HepG2 (cell line): Measurements from ENCODE around the gene ATP5F1E. TPM values are rescaled to one million over a fixed set of nuclear protein-coding genes. Genes with fewer than 3 reads are reported as not detected.

Source experiments
- ATAC-seq: fragments of 200-7000 bp; cut with Tn5 transposase; 3 replicates; pipeline ENCODE4 v1.9.1; 2020; ENCODE audit warnings: mild to moderate bottlenecking, moderate library complexity
- BruUV-seq: library from RNA; stranded (reverse); fragments of 400-500 nt; replicated peaks from 2 replicates; lab custom pipeline; 2021; lab: Mats Ljungman, UMichigan
- CTCF ChIA-PET: fragments of 300-600 bp; formaldehyde crosslinking; extraction: SDS; loops from one replicate; lab custom pipeline; 2021; ENCODE audit warnings: low total read pairs, inconsistent platforms, low intra/inter-chr PET ratio; lab: Yijun Ruan, JAX
- POLR2A ChIA-PET: fragments of 350-600 bp; sonication (Branson Sonifier 250); formaldehyde crosslinking; loops from one replicate; lab custom pipeline; 2020; ENCODE audit warnings: antibody characterized with exemption, inconsistent platforms; lab: Yijun Ruan, JAX
- DNase-seq: peaks from one replicate; pipeline ENCODE4 v3.0.0-alpha.2; 2015; ENCODE audit warnings: low spot score
- FAIRE-seq: peaks from 3 replicates; lab custom pipeline; 2011; peaks lifted over from hg19 to GRCh38; lab: Jason Lieb, UNC
- H2AFZ ChIP-seq: one replicate; pipeline ENCODE4 v1.6.1; 2011; ENCODE audit warnings: low read length, inconsistent platforms
- H3K27ac ChIP-seq: fragments of 300-600 bp; 3 replicates; pipeline ENCODE4 v1.8.0; 2011; ENCODE audit warnings: mixed run types, mild to moderate bottlenecking, mixed read lengths, low read length, inconsistent platforms; ENCODE audit not compliant: insufficient read depth; ENCODE audit errors: extremely low read length
- H3K27me3 ChIP-seq, 2 experiments: fragments of 200-600 bp in 1 of 2; 2 replicates in 1 of 2; 3 replicates in 1 of 2; pipeline versions ENCODE4 v1.6.0 to v1.8.0; 2011; ENCODE audit warnings: low read length in 2 of 2, mild to moderate bottlenecking in 2 of 2, moderate library complexity in 2 of 2, inconsistent platforms in 1 of 2; ENCODE audit not compliant: insufficient read depth in 2 of 2, control insufficient read depth in 1 of 2
- H3K36me3 ChIP-seq, 2 experiments: fragments of 200-600 bp in 1 of 2; replicated peaks in 1 of 2; 2 replicates in 1 of 2; 3 replicates in 1 of 2; pipeline versions ENCODE4 v1.5.1 to v1.8.0; 2011; ENCODE audit warnings: low read length in 2 of 2, inconsistent platforms in 1 of 2; ENCODE audit not compliant: insufficient read depth in 2 of 2, control insufficient read depth in 1 of 2
- H3K4me1 ChIP-seq: 2 replicates; pipeline ENCODE4 v1.5.1; 2012; ENCODE audit warnings: low read length, inconsistent platforms; ENCODE audit not compliant: insufficient read depth
- H3K4me2 ChIP-seq: 2 replicates; pipeline ENCODE4 v1.6.0; 2011; ENCODE audit warnings: low read depth, low read length, inconsistent platforms
- H3K4me3 ChIP-seq, 3 experiments: fragments of 200-600 bp in 1 of 3; sonication (generic), shearing (Covaris generic) in 1 of 3; replicated peaks in 1 of 3; 2 replicates each; pipeline ENCODE4 v1.5.1; 2011 to 2016; ENCODE audit warnings: low read length in 3 of 3, inconsistent platforms in 2 of 3, low read depth in 2 of 3, mild to moderate bottlenecking in 2 of 3, control low read depth in 1 of 3, mixed read lengths in 1 of 3; ENCODE audit not compliant: insufficient read depth in 1 of 3
- H3K79me2 ChIP-seq: one replicate; pipeline ENCODE4 v1.6.1; 2011; ENCODE audit warnings: low read length, inconsistent platforms; ENCODE audit not compliant: insufficient read depth
- H3K9ac ChIP-seq: 2 replicates; pipeline ENCODE4 v1.6.0; 2011; ENCODE audit warnings: mild to moderate bottlenecking, low read depth, low read length, inconsistent platforms; ENCODE audit not compliant: insufficient read depth
- H3K9me3 ChIP-seq: 2 replicates; pipeline ENCODE4 v1.5.1; 2012; ENCODE audit warnings: mild to moderate bottlenecking, low read length
- H4K20me1 ChIP-seq: 2 replicates; pipeline ENCODE4 v1.6.0; 2011; ENCODE audit warnings: inconsistent platforms, mild to moderate bottlenecking, low read length, moderate library complexity; ENCODE audit not compliant: insufficient read depth
- CENPX ChIP-seq: sonication (generic); formaldehyde crosslinking; IDR thresholded peaks from 2 replicates; pipeline ENCODE4 v1.9.0; 2021; ENCODE audit warnings: mild to moderate bottlenecking, missing genetic modification reagents, moderate library complexity
- EHMT2 ChIP-seq: fragments of 200-600 bp; sonication (generic); IDR thresholded peaks from 2 replicates; pipeline ENCODE4 v1.7.0; 2017; ENCODE audit warnings: antibody characterized with exemption, low read depth, low read length, borderline replicate concordance
- ETV5 ChIP-seq: IDR thresholded peaks from 2 replicates; pipeline ENCODE4 v1.6.1; 2018; ENCODE audit warnings: missing biosample characterization, missing genetic modification reagents, inconsistent platforms, borderline replicate concordance
- FOSL2 ChIP-seq: sonication (generic); formaldehyde crosslinking; IDR thresholded peaks from 2 replicates; pipeline ENCODE4 v1.4.0; 2020; ENCODE audit warnings: missing genetic modification reagents
- GLI4 ChIP-seq: sonication (generic); formaldehyde crosslinking; IDR thresholded peaks from 2 replicates; pipeline ENCODE4 v1.5.1; 2020; ENCODE audit warnings: missing genetic modification reagents, mild to moderate bottlenecking, moderate library complexity, borderline replicate concordance
- IRF2 ChIP-seq: IDR thresholded peaks from 2 replicates; pipeline ENCODE4 v1.6.1; 2018; ENCODE audit warnings: missing genetic modification reagents, missing compliant biosample characterization
- LCORL ChIP-seq, 2 experiments: fragments of 450-650 bp in 1 of 2; sonication (generic) in 1 of 2; formaldehyde crosslinking in 1 of 2; IDR thresholded peaks; 2 replicates each; pipeline versions ENCODE4 v1.5.0 to v1.6.1; 2017 to 2020; ENCODE audit warnings: antibody characterized with exemption in 1 of 2, missing genetic modification reagents in 1 of 2
- MAFF ChIP-seq: IDR thresholded peaks from 2 replicates; pipeline ENCODE4 v1.6.1; 2011; ENCODE audit warnings: low read depth, low read length, improper control_type of control experiment
- NFATC3 ChIP-seq: sonication (generic); formaldehyde crosslinking; IDR thresholded peaks from 2 replicates; pipeline ENCODE4 v1.5.1; 2020; ENCODE audit warnings: mild to moderate bottlenecking, missing genetic modification reagents
- SAP130 ChIP-seq: IDR thresholded peaks from 2 replicates; pipeline ENCODE4 v1.6.1; 2016; ENCODE audit warnings: low read depth
- SIN3A ChIP-seq: IDR thresholded peaks from 2 replicates; pipeline ENCODE4 v1.6.1; 2011; ENCODE audit warnings: low read depth, mild to moderate bottlenecking, control low read depth, low read length, borderline replicate concordance
- SOX13 ChIP-seq, 3 experiments: fragments of 450-650 bp in 1 of 3; sonication (generic) in 1 of 3; formaldehyde crosslinking in 1 of 3; IDR thresholded peaks in 2 of 3; conservative IDR thresholded peaks in 1 of 3; 2 replicates each; pipeline versions ENCODE4 v1.5.0 to v1.6.1; 2016 to 2020; ENCODE audit warnings: antibody characterized with exemption in 1 of 3, mild to moderate bottlenecking in 1 of 3, missing compliant biosample characterization in 1 of 3, missing genetic modification reagents in 1 of 3, moderate library complexity in 1 of 3
- SRSF4 ChIP-seq: fragments of 200-400 bp; formaldehyde crosslinking; IDR thresholded peaks from one replicate; pipeline ENCODE4 v1.6.1; 2018; ENCODE audit warnings: mild to moderate bottlenecking, low read depth, low read length, moderate library complexity; ENCODE audit not compliant: poor library complexity, severe bottlenecking
- THAP11 ChIP-seq: IDR thresholded peaks from 2 replicates; pipeline ENCODE4 v1.6.1; 2016; ENCODE audit warnings: missing biosample characterization, missing genetic modification reagents
- ZC3H4 ChIP-seq: sonication (generic); formaldehyde crosslinking; IDR thresholded peaks from 2 replicates; pipeline ENCODE4 v1.4.0; 2020; ENCODE audit warnings: missing genetic modification reagents, borderline replicate concordance
- ZNF180 ChIP-seq: sonication (generic); formaldehyde crosslinking; IDR thresholded peaks from 2 replicates; pipeline ENCODE4 v1.4.0; 2020; ENCODE audit warnings: low read depth, missing genetic modification reagents, borderline replicate concordance
- ZNF354B ChIP-seq: sonication (generic); formaldehyde crosslinking; IDR thresholded peaks from 2 replicates; pipeline ENCODE4 v1.8.0; 2022; ENCODE audit warnings: mild to moderate bottlenecking, missing genetic modification reagents
- ZNF781 ChIP-seq: sonication (generic); formaldehyde crosslinking; IDR thresholded peaks from 2 replicates; pipeline ENCODE4 v1.5.1; 2020; ENCODE audit warnings: borderline replicate concordance, mild to moderate bottlenecking, missing genetic modification reagents; ENCODE audit errors: not compliant biosample characterization
- WGBS: methylation state at CpG from one replicate; pipeline ENCODE4 v1.1.6; 2017; ENCODE audit warnings: low lambda C conversion rate; 5-methylcytosine and 5-hydroxymethylcytosine counted together
- in situ Hi-C: cut with HindIII; loops from 2 replicates; pipeline ENCODE4 v1.10.0; 2017; ENCODE audit warnings: low pct_unique_long_range_greater_than_20kb; ENCODE audit not compliant: extremely low pct_ligation_motif_present
- intact Hi-C: fragments of 100-400 bp; cut with micrococcal nuclease; formaldehyde crosslinking; loops from one replicate; pipeline ENCODE4 v1.10.0; 2022; ENCODE audit not compliant: unreplicated experiment
- polyA plus RNA-seq, 8 experiments: library from polyadenylated mRNA; depleted of rRNA in 3 of 8; stranded (reverse) in 7 of 8; unstranded in 1 of 8; fragments of >200 nt; fragmentation: Illumina TruSeq in 4 of 8; extraction: Trizol in 4 of 8; gene quantifications; 2 replicates each; pipeline versions ENCODE4 v1.2.1 to v1.2.3, GENCODE V29; 2011 to 2016; ENCODE audit warnings: low read depth in 4 of 8, missing spikeins in 1 of 8, mixed read lengths in 1 of 8; ENCODE audit not compliant: insufficient read depth in 1 of 8
- total RNA-seq, 5 experiments: library from RNA; depleted of rRNA; stranded (reverse); fragments of >200 nt; fragmentation: Illumina TruSeq; extraction: Trizol; gene quantifications; 2 replicates each; pipeline ENCODE4 v1.2.3, GENCODE V29; 2016; ENCODE audit warnings: low read depth in 1 of 5
- TF ChIP-seq, protein P1 (sequence below): IDR thresholded peaks from 2 replicates; pipeline ENCODE4 v1.4.0; 2020; ENCODE audit warnings: mild to moderate bottlenecking, missing genetic modification reagents

The ATP5F1E gene
- total and polyA plus RNA-seq, 2 of the 13 experiments (the other 11 are each of a cell fraction or from before 2014, with no cell fraction given), result 121 to 134 TPM

GRCh38 chr20:59030911-59031563 is 1.1 kb downstream of the ATP5F1E start (continued):
- 0 out of 2 replicates have a peak, but pooled peaks have one; percentile 43 for TF ChIP-seq EHMT2
- peak; percentile 84; the same call in 1 of the 2 replicates for TF ChIP-seq NFATC3 (CRISPR knock-in tag)
- TF ChIP-seq CENPX (CRISPR knock-in tag), result no peak
- no peak for TF ChIP-seq SRSF4
- TF ChIP-seq ETV5 (CRISPR knock-in tag), result 0 out of 2 replicates have a peak, but pooled peaks have one; percentile 10
- TF ChIP-seq IRF2 (CRISPR knock-in tag), result no peak
- peak; percentile 14; the same call in 1 of the 2 replicates for TF ChIP-seq GLI4 (CRISPR knock-in tag)
- no peak for TF ChIP-seq ZNF180 (CRISPR knock-in tag)
- peak; percentile 57 for TF ChIP-seq ZNF354B (CRISPR knock-in tag)
- no peak for TF ChIP-seq SIN3A

- H3K4me3 ChIP-seq, result peak overlapping the region; percentile 19 to 39 (median 36); a peak in 5 of 6 replicates
- H3K4me2 ChIP-seq, result peak overlapping the region; percentile 97
- peaks cover 74% of the 10 kb centered on the region for H3K4me1 ChIP-seq
- H3K9ac ChIP-seq, result peak overlapping the region; percentile 54
- ChIA-PET POLR2A (interaction anchor here (1.2 to 1.7 kb wide), 3 partner anchors 12 to 48 kb away, joined by 4 to 10 read pairs (median 5); partner anchors contain the start of gene NELFCD), CTCF (no interaction called here)
- in situ Hi-C loops (no loop called here), intact Hi-C loops (no loop called here)
- no TSS peak for BruUV-seq
- 47% methylated on average over 2 of the region's 2 CpGs for WGBS
- FAIRE-seq (no peak), DNase-seq (no peak), ATAC-seq (no peak)
- no peaks in the 10 kb centered on the region; a peak in 1 of 5 replicates for H3K27me3 ChIP-seq
- H4K20me1 ChIP-seq, result peaks cover 15% of the 10 kb centered on the region; the same call in 1 of the 2 replicates
- H2AFZ ChIP-seq, result no peak overlapping the region
- H3K36me3 ChIP-seq, result peaks cover 31 to 55% of the 10 kb centered on the region in 2 experiments
- H3K27ac ChIP-seq, result no peak overlapping the region
- H3K79me2 ChIP-seq, result peaks cover 70% of the 10 kb centered on the region
- no peaks in the 10 kb centered on the region for H3K9me3 ChIP-seq
- TF ChIP-seq MAFF (0 out of 2 replicates have a peak, but pooled peaks have one; percentile 15), LCORL (IDR thresholded peaks at IDR 0.05) (no peak), LCORL (CRISPR knock-in tag; IDR thresholded peaks at IDR 0.05) (peak; percentile 17; the same call in 1 of the 2 replicates), ZC3H4 (CRISPR knock-in tag) (0 out of 2 replicates have a peak, but pooled peaks have one; percentile 47), FOSL2 (CRISPR knock-in tag) (0 out of 2 replicates have a peak, but pooled peaks have one; percentile 14), THAP11 (CRISPR knock-in tag) (0 out of 2 replicates have a peak, but pooled peaks have one; percentile 15), ZNF781 (CRISPR knock-in tag) (no peak), SOX13 (IDR thresholded peaks at IDR 0.05) (no peak), SOX13 (CRISPR knock-in tag; conservative IDR thresholded peaks at IDR 0.05 in 1 of 2, IDR thresholded peaks at IDR 0.05 in 1 of 2) (peak in 1 of 2 experiments; percentile 22; a peak in 1 of 4 replicates), SAP130 (peak; percentile 64)
- TF ChIP-seq, protein P1, sequence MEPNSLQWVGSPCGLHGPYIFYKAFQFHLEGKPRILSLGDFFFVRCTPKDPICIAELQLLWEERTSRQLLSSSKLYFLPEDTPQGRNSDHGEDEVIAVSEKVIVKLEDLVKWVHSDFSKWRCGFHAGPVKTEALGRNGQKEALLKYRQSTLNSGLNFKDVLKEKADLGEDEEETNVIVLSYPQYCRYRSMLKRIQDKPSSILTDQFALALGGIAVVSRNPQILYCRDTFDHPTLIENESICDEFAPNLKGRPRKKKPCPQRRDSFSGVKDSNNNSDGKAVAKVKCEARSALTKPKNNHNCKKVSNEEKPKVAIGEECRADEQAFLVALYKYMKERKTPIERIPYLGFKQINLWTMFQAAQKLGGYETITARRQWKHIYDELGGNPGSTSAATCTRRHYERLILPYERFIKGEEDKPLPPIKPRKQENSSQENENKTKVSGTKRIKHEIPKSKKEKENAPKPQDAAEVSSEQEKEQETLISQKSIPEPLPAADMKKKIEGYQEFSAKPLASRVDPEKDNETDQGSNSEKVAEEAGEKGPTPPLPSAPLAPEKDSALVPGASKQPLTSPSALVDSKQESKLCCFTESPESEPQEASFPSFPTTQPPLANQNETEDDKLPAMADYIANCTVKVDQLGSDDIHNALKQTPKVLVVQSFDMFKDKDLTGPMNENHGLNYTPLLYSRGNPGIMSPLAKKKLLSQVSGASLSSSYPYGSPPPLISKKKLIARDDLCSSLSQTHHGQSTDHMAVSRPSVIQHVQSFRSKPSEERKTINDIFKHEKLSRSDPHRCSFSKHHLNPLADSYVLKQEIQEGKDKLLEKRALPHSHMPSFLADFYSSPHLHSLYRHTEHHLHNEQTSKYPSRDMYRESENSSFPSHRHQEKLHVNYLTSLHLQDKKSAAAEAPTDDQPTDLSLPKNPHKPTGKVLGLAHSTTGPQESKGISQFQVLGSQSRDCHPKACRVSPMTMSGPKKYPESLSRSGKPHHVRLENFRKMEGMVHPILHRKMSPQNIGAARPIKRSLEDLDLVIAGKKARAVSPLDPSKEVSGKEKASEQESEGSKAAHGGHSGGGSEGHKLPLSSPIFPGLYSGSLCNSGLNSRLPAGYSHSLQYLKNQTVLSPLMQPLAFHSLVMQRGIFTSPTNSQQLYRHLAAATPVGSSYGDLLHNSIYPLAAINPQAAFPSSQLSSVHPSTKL, result 0 out of 2 replicates have a peak, but pooled peaks have one; percentile 37
Observed at GRCh38 chr20:59028812-59029211, 3.3 kb downstream of the ATP5F1E start.
